ENCODE data around the gene SH3TC2.

DNA sequence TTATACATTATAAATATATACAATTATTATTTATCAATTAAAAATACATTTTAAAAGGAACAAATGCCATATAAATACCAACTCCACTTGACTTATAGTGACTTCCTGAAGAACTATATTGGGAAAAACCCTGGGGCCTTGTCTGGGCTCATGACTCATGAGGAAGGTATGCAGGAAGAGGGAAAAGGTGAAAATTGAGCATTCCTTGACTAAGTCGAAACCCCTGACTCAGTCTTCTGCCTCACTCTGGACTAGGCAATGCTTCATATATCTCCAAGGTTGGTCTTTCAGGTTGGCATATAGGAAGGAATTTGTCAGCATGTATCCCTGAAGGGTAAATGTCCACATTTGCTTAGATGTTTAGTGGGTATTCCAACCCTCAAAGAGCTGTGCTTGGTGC is 78.5 kb downstream of the SH3TC2 start:
- TF ChIP-seq, protein P1, sequence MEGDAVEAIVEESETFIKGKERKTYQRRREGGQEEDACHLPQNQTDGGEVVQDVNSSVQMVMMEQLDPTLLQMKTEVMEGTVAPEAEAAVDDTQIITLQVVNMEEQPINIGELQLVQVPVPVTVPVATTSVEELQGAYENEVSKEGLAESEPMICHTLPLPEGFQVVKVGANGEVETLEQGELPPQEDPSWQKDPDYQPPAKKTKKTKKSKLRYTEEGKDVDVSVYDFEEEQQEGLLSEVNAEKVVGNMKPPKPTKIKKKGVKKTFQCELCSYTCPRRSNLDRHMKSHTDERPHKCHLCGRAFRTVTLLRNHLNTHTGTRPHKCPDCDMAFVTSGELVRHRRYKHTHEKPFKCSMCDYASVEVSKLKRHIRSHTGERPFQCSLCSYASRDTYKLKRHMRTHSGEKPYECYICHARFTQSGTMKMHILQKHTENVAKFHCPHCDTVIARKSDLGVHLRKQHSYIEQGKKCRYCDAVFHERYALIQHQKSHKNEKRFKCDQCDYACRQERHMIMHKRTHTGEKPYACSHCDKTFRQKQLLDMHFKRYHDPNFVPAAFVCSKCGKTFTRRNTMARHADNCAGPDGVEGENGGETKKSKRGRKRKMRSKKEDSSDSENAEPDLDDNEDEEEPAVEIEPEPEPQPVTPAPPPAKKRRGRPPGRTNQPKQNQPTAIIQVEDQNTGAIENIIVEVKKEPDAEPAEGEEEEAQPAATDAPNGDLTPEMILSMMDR (IDR thresholded peaks at IDR 0.05) = no peak
- no peak for TF ChIP-seq POLR2A (IDR thresholded peaks at IDR 0.05)
